ENCODE measurements around the gene BAG3. TPM values are rescaled to one million over a fixed set of nuclear protein-coding genes. Genes with fewer than 3 reads are reported as not detected.
"Not testable (repeated sequence)": the region's sequence is repeated elsewhere in the genome, so short reads cannot be mapped to it uniquely, and the experiment has no call there.

The BAG3 gene
- polyA plus RNA-seq (2012; ENCODE audit: missing spikeins): 3.7 TPM

DNA sequence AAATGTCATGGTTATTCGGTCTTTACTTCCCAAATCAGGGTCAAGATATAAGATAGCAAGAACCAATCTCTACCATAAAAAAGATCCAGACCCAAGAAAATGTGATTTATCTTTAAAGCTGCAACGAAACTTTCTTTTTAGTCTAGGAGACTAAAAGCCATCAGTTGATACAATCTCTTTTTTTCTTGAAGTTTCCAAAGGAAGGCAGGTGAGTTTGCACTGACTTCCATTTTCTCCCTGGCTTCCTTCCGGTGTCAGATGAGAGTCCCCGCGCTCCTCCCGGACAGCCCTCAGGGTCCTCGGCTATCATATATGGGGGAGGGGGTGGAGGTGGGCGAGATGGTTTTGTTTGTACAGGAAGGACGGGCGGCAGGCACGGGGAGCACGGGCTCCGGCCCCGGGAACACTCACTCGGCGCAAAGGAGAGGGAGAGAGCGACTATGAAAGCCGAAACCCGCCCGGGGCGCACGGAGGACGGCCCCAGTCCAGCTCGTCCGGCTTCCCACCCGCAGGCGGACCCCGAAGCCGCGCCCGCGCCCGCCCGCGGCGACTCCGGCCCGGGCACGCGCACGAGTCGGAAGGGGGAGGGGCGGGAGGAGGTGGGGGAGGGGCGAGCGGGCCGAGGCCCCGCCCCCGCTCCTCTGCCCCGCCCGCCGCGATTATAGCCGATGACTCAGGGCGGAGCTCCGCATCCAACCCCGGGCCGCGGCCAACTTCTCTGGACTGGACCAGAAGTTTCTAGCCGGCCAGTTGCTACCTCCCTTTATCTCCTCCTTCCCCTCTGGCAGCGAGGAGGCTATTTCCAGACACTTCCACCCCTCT, at the start of gene BAG3:
BAG3 (plus strand) TSS at position 689 of the 822 bp plus-strand sequence. CDS start 296 bp downstream, outside the sequence.
- FAIRE-seq: peak; percentile 79
- TF ChIP-seq POLR2A (IDR thresholded peaks at IDR 0.05; ENCODE audit: low read depth, low read length): peak; percentile 80
- TF ChIP-seq TAF1 (IDR thresholded peaks at IDR 0.05; ENCODE audit: borderline replicate concordance, low read depth, low read length): no peak
- TF ChIP-seq POLR2AphosphoS5 (IDR thresholded peaks at IDR 0.05; ENCODE audit: low read depth, low read length): peak; percentile 85
- DNase-seq (ENCODE audit: insufficient read length): peak; percentile 69

DNA sequence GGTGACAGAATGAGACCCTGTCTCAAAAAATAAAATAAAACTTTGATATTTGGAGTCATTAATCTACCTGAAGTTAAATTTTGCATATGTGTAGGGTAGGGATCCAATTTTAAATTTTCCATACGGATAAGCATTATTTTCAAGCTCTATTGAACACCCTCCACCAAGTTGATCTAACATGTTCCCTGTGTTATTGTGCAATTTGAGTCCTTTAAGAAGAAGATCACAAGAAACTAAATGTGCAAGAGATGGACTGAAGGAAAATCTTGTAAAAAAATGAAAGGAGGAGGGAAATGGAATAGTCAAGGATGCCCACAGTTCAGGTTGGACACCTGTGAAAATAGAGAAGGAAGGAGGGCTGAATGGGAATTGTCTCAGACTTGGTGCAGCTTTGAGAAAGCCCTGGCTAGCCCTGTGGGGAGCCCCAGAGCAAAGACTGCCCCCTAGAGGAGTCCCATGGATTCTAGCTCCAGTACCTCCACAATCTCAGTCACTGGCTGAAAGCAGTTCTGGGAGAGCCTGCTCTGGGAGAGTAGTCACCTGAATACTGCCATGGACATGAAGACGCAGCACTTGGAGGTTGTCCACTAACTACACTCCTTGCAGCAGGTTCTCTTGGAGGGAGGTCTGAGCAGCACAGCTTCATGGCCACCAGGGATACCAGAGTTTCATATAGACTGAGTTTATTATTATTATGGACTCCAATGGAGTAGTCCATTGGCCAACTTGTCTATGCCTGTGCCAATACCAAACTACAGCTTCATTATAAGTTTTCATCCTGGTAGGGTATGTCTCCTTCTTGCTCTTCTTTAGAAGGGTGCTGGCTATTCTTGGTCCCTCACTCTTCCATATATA, 48.7 kb upstream of the BAG3 start:
- DNase-seq (ENCODE audit: insufficient read length): no peak
- peak; percentile 60 for FAIRE-seq
- no peak for TF ChIP-seq TAF1 (IDR thresholded peaks at IDR 0.05; ENCODE audit: borderline replicate concordance, low read depth, low read length)
- no peak for TF ChIP-seq POLR2A (IDR thresholded peaks at IDR 0.05; ENCODE audit: low read depth, low read length)
- no peak for TF ChIP-seq POLR2AphosphoS5 (IDR thresholded peaks at IDR 0.05; ENCODE audit: low read depth, low read length)

DNA sequence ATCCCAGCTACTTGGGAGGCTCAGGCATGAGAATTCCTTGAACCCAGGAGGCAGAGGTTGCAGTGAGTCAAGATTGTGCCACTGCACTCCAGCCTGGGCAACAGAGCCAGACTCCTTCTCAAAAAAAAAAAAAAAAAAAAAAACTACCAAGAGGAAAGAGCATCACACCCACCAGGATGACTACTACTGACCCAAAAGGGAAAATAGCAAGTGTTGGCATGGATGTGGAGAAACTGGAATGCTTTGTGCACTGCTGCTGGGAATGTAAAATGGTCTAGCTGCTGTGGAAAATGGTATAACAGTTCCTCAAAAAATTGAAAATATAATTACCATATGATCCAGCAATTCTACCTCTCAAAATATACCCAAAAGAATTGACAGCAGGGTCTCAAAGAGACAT, 46.7 kb upstream of the BAG3 start:
- FAIRE-seq (no peak), DNase-seq (ENCODE audit: insufficient read length) (no peak)
- TF ChIP-seq TAF1 (IDR thresholded peaks at IDR 0.05; ENCODE audit: borderline replicate concordance, low read depth, low read length) (no peak), POLR2AphosphoS5 (IDR thresholded peaks at IDR 0.05; ENCODE audit: low read depth, low read length) (no peak), POLR2A (IDR thresholded peaks at IDR 0.05; ENCODE audit: low read depth, low read length) (no peak)

DNA sequence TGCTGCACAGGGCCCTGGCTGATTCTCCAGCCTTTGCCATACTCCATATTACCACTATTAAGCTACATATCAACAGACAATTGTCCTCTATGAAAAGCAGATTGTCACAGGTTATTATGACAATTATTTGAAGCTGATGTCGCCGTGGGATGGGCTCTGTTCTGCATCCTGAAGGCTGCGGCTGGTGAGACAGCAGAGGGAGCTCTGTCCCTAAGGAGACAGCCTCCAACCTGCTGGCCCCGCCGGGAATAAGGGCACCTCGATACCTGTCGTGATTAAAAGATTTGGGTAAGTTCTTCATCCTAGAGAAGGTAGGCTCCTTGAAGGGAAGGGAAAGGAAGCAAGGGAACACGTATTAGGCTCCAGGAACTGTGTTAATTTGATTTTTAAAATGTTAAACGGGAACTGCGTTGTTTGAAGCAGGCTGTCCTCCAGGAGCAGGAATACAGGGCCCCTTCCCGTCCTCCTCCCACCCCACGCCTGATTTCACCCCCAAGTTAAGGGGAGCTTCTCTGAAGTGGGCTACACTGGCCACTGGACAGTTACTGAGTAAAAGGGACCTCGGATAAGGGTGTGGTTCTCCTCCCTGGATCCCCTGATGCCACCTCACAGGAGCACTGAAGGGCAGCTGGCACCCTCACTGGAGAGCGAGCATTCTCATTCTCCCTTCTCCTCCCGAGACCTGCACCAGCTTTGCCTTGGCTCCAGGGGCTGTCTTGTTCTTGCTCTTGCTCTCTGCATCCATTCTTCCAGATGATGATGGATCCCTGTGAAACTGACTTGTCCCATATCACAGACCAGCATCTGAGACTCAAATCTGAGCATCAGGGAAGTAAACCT, 42.6 kb upstream of the BAG3 start:
- no peak for DNase-seq (ENCODE audit: insufficient read length)
- TF ChIP-seq POLR2A (IDR thresholded peaks at IDR 0.05; ENCODE audit: low read depth, low read length): no peak
- no peak for TF ChIP-seq POLR2AphosphoS5 (IDR thresholded peaks at IDR 0.05; ENCODE audit: low read depth, low read length)
- FAIRE-seq: peak; percentile 17

DNA sequence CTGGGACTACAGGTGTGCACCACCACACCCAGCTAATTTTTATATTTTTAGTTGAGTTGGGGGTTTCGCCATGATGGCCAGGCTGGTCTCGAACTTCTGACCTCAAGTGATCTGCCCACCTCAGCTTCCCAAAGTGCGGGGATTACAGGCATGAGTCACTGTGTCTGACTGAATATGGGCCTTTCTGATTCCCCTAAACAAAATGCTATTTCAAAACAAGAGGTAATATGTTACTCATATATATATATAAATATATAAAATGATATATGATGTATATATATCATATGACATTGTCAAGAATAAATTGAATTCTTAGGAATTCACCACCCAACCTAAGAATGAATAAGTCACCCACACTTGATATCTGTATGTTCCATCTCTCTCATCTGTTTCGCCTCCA, 41.7 kb upstream of the BAG3 start:
- TF ChIP-seq POLR2A (IDR thresholded peaks at IDR 0.05; ENCODE audit: low read depth, low read length): no peak
- TF ChIP-seq POLR2AphosphoS5 (IDR thresholded peaks at IDR 0.05; ENCODE audit: low read depth, low read length): no peak
- FAIRE-seq (no peak), DNase-seq (ENCODE audit: insufficient read length) (no peak)

DNA sequence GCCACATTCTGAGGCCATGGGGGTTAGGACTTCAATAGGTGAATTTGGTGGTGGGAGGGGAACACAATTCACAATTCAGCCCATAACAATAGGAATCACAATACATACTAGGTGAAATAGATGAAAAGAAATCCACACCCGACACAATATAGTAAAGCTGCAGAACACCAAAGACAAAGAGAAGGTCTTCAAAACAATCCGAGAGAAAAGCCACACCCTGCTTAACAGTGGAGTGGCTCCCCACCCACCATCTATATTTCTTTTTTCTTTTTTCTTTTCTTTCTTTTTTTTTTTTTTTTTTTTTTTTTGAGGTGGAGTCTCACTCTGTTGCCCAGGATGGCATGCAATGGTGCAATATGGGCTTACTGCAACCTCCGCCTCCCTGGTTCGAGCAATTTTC, 39.7 kb upstream of the BAG3 start:
- FAIRE-seq (no peak), DNase-seq (ENCODE audit: insufficient read length) (no peak)
- TF ChIP-seq POLR2AphosphoS5 (IDR thresholded peaks at IDR 0.05; ENCODE audit: low read depth, low read length): no peak
- TF ChIP-seq TAF1 (IDR thresholded peaks at IDR 0.05; ENCODE audit: borderline replicate concordance, low read depth, low read length): no peak
- TF ChIP-seq POLR2A (IDR thresholded peaks at IDR 0.05; ENCODE audit: low read depth, low read length): no peak

DNA sequence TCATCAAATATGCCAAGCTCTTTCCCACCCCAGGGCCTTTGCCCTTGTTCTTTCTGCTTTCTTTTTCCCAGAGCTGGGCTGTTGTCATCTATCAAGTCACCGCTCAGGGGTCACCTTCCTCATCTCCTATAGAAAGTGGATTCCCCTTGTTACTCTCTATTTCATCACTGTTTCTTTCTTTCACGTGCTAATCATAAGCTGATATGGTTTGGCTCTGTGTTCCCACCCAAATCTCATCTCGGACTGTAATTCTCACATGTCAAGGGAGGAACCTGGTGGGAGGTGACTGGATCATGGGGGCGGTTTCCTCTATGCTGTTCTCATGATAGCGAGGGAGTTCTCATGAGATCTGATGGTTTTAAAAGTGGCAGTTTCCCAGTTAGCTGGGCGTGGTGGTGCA, 37.4 kb upstream of the BAG3 start:
- DNase-seq (ENCODE audit: insufficient read length) (no peak), FAIRE-seq (no peak)
- no peak for TF ChIP-seq POLR2A (IDR thresholded peaks at IDR 0.05; ENCODE audit: low read depth, low read length)
- no peak for TF ChIP-seq TAF1 (IDR thresholded peaks at IDR 0.05; ENCODE audit: borderline replicate concordance, low read depth, low read length)

DNA sequence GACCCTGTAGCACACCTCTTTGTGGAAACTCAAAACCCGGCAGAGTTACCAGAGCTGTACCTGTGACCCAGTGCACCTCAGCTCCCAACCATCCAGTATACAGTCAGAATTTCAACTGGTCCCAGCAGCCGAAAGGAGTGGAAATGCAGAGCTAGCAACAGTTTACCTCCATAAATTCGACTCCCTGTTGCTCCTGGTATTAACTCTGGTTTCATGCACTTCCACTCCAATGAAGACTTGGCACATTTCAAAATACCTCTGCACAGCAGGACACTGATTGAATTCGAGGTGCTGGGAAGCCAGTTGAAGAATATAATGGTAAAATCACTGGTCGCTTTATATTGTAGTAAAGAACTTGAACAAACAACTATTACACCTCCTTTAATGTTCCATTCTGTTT, 36.5 kb upstream of the BAG3 start:
- DNase-seq (ENCODE audit: insufficient read length): no peak
- FAIRE-seq: no peak
- TF ChIP-seq POLR2A (IDR thresholded peaks at IDR 0.05; ENCODE audit: low read depth, low read length) (no peak), POLR2AphosphoS5 (IDR thresholded peaks at IDR 0.05; ENCODE audit: low read depth, low read length) (no peak), TAF1 (IDR thresholded peaks at IDR 0.05; ENCODE audit: borderline replicate concordance, low read depth, low read length) (no peak)

DNA sequence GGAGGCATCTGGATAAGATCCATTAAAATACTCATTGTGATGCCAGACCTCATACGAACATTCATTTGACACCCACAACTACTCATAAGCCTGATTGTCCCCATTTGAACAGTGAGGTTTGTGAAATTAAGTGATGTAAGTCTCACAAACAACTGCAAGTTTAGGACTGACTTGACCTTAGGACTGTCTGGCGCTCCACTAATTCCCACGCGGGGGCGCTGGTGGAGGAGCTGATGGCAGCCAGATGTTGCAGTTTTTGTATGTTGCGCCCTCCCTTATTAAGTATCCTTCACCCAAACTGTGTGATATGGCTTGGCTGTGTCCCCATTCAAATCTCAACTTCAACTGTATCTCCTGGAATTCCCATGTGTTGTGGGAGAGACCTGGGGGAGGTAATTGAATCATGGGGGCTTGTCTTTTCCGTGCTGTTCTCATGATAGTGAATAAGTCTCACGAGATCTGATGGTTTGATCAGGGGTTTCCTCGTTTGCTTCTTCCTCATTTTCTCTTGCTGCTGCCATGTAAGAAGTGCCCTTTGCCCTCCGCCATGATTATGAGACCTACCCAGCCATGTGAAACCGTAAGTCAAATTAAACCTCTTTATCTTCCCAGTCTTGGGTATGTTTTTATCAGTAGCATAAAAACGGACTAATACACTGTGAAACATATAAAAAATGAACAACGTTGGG, 34.2 kb upstream of the BAG3 start:
- no peak for TF ChIP-seq POLR2A (IDR thresholded peaks at IDR 0.05; ENCODE audit: low read depth, low read length)
- TF ChIP-seq POLR2AphosphoS5 (IDR thresholded peaks at IDR 0.05; ENCODE audit: low read depth, low read length): no peak
- no peak for TF ChIP-seq TAF1 (IDR thresholded peaks at IDR 0.05; ENCODE audit: borderline replicate concordance, low read depth, low read length)

DNA sequence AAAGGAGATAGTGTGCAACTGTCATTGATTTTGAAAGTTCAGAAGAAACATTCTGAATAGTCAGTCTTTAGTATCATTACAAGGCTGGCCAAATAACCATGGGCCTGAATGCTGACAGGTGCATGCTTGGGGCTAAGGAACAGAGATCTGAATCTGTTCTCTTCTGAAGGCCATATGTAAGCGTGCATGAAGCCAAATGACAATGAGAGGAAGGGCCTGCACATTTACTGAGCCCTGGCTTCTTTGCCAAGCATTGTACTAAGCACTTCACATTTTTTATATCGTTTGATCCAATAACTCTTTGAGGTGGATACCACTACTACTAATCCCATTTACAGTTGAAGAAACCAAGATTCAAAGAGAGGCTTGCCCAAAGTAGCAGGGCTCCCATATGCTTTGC, 32.0 kb upstream of the BAG3 start:
- TF ChIP-seq TAF1 (IDR thresholded peaks at IDR 0.05; ENCODE audit: borderline replicate concordance, low read depth, low read length): no peak
- FAIRE-seq (no peak), DNase-seq (ENCODE audit: insufficient read length) (no peak)

More for the DNA sequence above, 34.2 kb upstream of the BAG3 start:
- no peak for DNase-seq (ENCODE audit: insufficient read length)
- no peak for FAIRE-seq

DNA sequence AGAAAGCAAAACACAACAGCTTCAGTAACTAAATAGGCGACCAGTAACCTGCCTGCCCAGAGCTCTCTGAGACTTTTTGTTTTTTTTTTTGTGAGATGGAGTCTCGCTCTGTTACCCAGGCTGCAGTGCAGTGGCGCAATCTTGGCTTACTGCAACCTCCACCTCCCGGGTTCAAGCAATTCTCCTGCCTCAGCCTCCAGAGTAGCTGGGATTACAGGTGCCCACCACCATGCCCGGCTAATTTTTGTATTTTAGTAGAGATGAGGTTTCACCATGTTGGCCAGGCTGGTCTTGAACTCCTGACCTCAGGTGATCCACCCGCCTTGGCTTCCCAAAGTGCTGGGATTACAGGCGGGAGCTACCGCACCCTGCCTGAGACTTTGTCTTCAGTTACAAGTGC, 31.4 kb upstream of the BAG3 start:
- not testable (repeated sequence) for DNase-seq (ENCODE audit: insufficient read length); FAIRE-seq

All from GM12892 (cell line).